ENCODE measurements around the gene AEN. TPM values are rescaled to one million over a fixed set of nuclear protein-coding genes. Genes with fewer than 3 reads are reported as not detected.
A peak's percentile ranks its signal among the peaks of the same experiment; 100 is the strongest.

AEN gene
- total and polyA plus RNA-seq, 2 of the 8 experiments (the other 6 are each of a cell fraction or from before 2014, with no cell fraction given), result 112 to 122 TPM

DNA sequence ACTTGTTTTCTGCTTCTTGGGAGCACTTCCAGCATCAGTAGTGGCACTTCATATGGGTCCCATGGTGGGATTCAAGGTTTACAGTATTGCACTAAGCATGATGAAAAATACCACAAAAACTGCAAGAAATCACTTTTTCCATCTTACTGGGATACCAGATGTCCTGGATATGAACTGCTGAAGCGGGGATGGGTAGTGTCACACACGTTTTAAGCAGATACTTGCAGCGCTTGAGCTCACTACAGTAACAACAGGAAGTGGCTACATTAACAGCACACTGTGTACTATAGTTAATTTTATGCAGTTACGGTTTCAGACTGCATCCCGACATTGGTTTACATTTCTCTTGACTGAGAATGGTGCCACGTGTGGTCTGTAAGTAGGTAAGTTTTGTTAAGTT lies 14.2 kb downstream of the AEN start:
- no peak overlapping the region for H4K91ac ChIP-seq (replicated peaks; ENCODE audit: insufficient read length, low read length)
- no peak overlapping the region for H2BK12ac ChIP-seq (ENCODE audit: low read depth, low read length)
- peaks cover 11% of the 10 kb centered on the region; the same call in 1 of the 2 replicates for H3K79me1 ChIP-seq (ENCODE audit: low read depth, low read length)
- H3K27ac ChIP-seq (ENCODE audit: low read depth, low read length), result no peak overlapping the region
- no peak overlapping the region for H3K4me3 ChIP-seq (ENCODE audit: extremely low read depth in 1 of 4, insufficient read depth in 2 of 4, low read depth in 3 of 4, low read length in 4 of 4)
- ChIA-PET CTCF (ENCODE audit: partially characterized antibody) (interaction anchor here (1.0 to 2.2 kb wide), 6 partner anchors 10 to 183 kb away, joined by 3 to 8 read pairs (median 4); no protein-coding TSS in a partner anchor), POLR2A (ENCODE audit: partially characterized antibody) (interaction anchor here (0.9 to 5.9 kb wide), 8 partner anchors 10 to 172 kb away, joined by 3 to 52 read pairs (median 5); partner anchors contain the start of gene AEN)
- H3K36me3 ChIP-seq (ENCODE audit: control insufficient read depth in 2 of 4, insufficient read depth in 4 of 4, low read length in 3 of 4), result peaks cover 17 to 41% (median 21%) of the 10 kb centered on the region in 4 experiments
- H2BK20ac ChIP-seq (ENCODE audit: low read length), result no peak overlapping the region
- no peak overlapping the region for H3K4ac ChIP-seq (replicated peaks; ENCODE audit: insufficient read length, low read depth, low read length)
- no peaks in the 10 kb centered on the region for H3K23me2 ChIP-seq (ENCODE audit: low read depth, low read length)
- H3K18ac ChIP-seq (ENCODE audit: extremely low read depth, low read length), result no peak overlapping the region
- no peak overlapping the region for H2BK120ac ChIP-seq (replicated peaks; ENCODE audit: low read depth, low read length)
- H3K56ac ChIP-seq (replicated peaks; ENCODE audit: insufficient read length, low read depth, low read length), result no peak overlapping the region
- peaks cover 16 to 17% of the 10 kb centered on the region in 2 experiments for H4K20me1 ChIP-seq (replicated peaks in 1 of 2; ENCODE audit: control insufficient read depth in 1 of 2, insufficient read depth in 2 of 2, low read length in 2 of 2)
- H4K5ac ChIP-seq (ENCODE audit: insufficient read length, low read depth, low read length), result no peak overlapping the region
- H3K9me3 ChIP-seq (ENCODE audit: insufficient read depth in 2 of 2, low read depth in 1 of 2, low read length in 1 of 2), result no peaks in the 10 kb centered on the region
- TF ChIP-seq CTCF (IDR thresholded peaks at IDR 0.05; ENCODE audit: control extremely low read depth in 1 of 3, insufficient read depth in 1 of 3, low read depth in 1 of 3, low read length in 3 of 3), result no peak
- TF ChIP-seq CHD1 (IDR thresholded peaks at IDR 0.05; ENCODE audit: low read depth, low read length), result no peak
- TF ChIP-seq CHD2 (IDR thresholded peaks at IDR 0.05; ENCODE audit: low read length), result no peak
- 0 out of 2 replicates have a peak, but pooled peaks have one; percentile 49 for TF ChIP-seq POLR2AphosphoS5 (IDR thresholded peaks at IDR 0.05; ENCODE audit: low read depth, low read length)
- no peak for TF ChIP-seq PHF8 (conservative IDR thresholded peaks at IDR 0.05; ENCODE audit: low read depth, low read length)
- TF ChIP-seq GABPA (IDR thresholded peaks at IDR 0.05; ENCODE audit: borderline replicate concordance, insufficient read depth, low read length), result no peak
- H3K9ac ChIP-seq (replicated peaks in 1 of 4; ENCODE audit: extremely low read depth in 1 of 4, low read depth in 3 of 4, low read length in 3 of 4), result no peak overlapping the region
- 91% methylated on average over 6 of the region's 6 CpGs; no CpG with 5 or more reads in 1 of the 2 experiments for WGBS, 2 experiments (ENCODE audit: extremely low coverage in 1 of 2, insufficient coverage in 1 of 2, insufficient read length in 1 of 2, insufficient replicate concordance in 2 of 2, low coverage in 1 of 2, low lambda C conversion rate in 2 of 2, missing lambda C conversion rate in 1 of 2)
- no peak overlapping the region for H2AK5ac ChIP-seq (ENCODE audit: low read depth, low read length)
- no peak overlapping the region; a peak in 1 of 4 replicates for H3K4me2 ChIP-seq (ENCODE audit: insufficient read depth in 1 of 2, low read depth in 2 of 2, low read length in 2 of 2)
- no peak overlapping the region for H3K14ac ChIP-seq (ENCODE audit: insufficient read length)
- H2AFZ ChIP-seq (ENCODE audit: low read length), result no peak overlapping the region
- no peak overlapping the region for H2BK5ac ChIP-seq (ENCODE audit: low read depth, low read length)
- H3K23ac ChIP-seq (ENCODE audit: insufficient read length), result no peak overlapping the region
- H3K4me1 ChIP-seq (replicated peaks in 1 of 4; ENCODE audit: control insufficient read depth in 3 of 4, insufficient read depth in 4 of 4, low read length in 3 of 4), result peaks cover 5 to 19% (median 16%) of the 10 kb centered on the region in 4 experiments
- no peaks in the 10 kb centered on the region for H3K27me3 ChIP-seq (replicated peaks in 1 of 4; ENCODE audit: control insufficient read depth in 3 of 4, extremely low read depth in 1 of 4, insufficient read depth in 3 of 4, low read length in 3 of 4)
- FAIRE-seq (no peak), DNase-seq (ENCODE audit: low read depth in 1 of 2, low spot score in 2 of 2) (no peak)
- H2BK15ac ChIP-seq (ENCODE audit: low read length), result no peak overlapping the region
- no peak overlapping the region for H4K8ac ChIP-seq (ENCODE audit: extremely low read depth, insufficient read depth, low read length)
- no peaks in the 10 kb centered on the region for H3K79me2 ChIP-seq (ENCODE audit: control insufficient read depth in 1 of 2, insufficient read depth in 2 of 2, low read length in 2 of 2)
